GM18526 (cell line): ENCODE results near the gene MCOLN2.

Experiments used
- POLR2A ChIP-seq: IDR thresholded peaks from 3 replicates; pipeline ENCODE4 v1.6.1; 2011; ENCODE audit not compliant: insufficient read length; ENCODE audit errors: extremely low read depth

Gene MCOLN2

GRCh38 chr1:84995484-84996334 lies 1.2 kb downstream of the MCOLN2 start:
- TF ChIP-seq POLR2A, result peak; percentile 16

DNA sequence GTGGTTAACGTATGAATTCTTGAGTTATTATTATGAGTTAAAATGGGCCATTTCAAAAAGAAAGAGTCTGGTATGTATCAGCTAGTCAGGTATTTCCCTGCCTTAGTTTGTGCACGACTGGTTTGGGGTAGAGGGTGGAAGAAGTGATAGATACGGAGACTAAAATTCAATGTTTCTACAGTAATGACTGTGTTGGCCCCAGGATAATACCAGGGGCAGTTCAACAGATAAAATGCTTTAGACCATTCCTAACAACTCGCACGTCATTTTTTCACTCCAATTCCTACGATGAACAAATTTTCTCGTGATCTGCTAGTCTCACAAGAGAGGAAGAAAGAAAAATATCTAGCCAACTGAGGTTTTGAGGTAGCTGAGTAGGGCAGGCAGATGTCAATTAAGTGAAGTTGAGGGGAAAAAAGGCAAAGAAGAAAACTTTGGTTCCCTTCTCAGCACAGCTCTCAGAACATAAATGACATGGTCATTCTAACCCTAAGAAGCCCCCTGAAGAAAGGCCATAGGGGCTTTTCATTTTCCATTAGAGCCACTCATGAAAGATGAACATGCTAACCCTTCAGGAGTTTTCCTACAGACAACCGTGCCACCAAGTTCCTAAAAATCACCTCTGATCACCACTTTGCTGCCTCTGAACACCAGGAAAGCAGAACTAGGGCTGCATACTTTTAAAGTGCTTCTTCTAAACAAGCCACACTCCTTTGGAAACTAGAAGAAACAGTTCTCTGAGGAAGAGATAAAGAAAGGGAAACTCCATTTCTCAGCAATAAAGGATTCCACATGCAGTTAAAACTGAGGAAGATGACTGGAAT lies 5.6 kb downstream of the MCOLN2 start:
- TF ChIP-seq POLR2A, result no peak

DNA sequence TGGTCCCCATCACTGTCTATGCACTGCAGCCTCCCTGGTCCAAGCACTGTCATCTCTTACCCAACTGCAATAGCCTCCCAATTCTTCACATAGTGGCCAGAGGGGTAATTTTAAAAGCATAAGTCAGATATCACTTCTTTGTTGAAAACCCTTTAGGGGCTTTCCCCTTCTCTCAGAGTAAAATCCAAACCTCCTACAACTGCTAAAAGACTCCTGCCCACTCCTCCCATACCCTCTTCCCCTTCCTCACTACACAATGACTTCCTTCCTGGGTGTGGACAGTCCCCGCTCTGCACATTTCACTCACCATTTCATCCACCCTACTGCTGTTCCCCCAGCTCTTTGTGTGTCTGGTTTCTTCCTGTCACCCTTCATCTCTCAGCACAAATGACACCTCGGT lies 8.3 kb downstream of the MCOLN2 start:
- TF ChIP-seq POLR2A, result no peak

DNA sequence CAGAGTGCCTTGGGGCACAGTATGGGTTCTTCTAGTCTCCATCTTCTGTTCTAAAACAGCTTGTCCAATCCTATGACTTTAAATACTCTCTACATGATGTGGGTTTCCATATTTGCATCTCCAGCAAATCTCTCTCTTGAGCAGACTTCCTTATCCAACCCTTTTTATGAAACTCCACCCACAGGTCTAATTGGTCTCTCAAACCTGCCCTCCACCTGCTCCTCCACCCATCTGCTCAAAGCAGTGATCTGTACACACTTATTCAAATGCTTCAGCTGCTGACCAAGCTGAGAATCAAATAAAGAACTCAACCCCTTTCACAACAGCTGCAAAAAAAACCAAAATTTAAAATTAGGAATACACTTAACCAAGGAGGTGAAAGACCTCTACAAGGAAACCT lies 11.5 kb downstream of the MCOLN2 start:
- TF ChIP-seq POLR2A, result no peak

GRCh38 chr1:84982395-84982794 lies 14.5 kb downstream of the MCOLN2 start:
- no peak for TF ChIP-seq POLR2A

GRCh38 chr1:84975035-84975434 lies 21.9 kb downstream of the MCOLN2 start:
- TF ChIP-seq POLR2A, result no peak

GRCh38 chr1:84973498-84974334 lies 23.2 kb downstream of the MCOLN2 start:
- no peak for TF ChIP-seq POLR2A

DNA sequence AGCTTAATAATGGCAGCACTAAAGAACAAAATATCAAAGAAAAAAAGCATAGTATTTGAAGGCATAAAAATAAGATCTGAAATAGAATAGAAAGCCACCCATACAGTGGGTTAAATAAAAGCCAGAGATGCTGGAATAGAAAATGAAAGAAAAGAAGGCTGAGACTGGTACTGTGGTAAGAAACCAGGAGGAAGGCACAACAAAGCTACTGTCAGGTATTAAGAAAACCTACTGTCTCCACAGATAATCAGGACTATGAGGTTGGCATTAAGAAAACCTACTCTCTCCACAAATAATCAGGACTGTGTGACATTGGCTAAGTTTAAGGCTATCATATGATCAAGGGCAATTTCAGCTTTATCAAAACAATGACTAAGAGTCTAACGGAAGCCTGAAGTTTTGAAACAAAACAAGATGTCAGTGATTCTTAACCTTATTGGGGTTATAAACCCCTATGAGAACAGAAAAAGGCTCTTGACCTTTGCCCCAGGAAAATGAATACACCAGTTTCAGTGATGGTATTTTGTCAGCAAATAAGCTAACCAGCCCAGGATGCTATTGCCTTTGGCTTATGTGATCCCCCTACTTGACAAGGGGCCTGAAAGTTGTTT lies 24.4 kb downstream of the MCOLN2 start:
- no peak for TF ChIP-seq POLR2A

GRCh38 chr1:84971957-84972356 lies 25.0 kb downstream of the MCOLN2 start:
- TF ChIP-seq POLR2A, result no peak

DNA sequence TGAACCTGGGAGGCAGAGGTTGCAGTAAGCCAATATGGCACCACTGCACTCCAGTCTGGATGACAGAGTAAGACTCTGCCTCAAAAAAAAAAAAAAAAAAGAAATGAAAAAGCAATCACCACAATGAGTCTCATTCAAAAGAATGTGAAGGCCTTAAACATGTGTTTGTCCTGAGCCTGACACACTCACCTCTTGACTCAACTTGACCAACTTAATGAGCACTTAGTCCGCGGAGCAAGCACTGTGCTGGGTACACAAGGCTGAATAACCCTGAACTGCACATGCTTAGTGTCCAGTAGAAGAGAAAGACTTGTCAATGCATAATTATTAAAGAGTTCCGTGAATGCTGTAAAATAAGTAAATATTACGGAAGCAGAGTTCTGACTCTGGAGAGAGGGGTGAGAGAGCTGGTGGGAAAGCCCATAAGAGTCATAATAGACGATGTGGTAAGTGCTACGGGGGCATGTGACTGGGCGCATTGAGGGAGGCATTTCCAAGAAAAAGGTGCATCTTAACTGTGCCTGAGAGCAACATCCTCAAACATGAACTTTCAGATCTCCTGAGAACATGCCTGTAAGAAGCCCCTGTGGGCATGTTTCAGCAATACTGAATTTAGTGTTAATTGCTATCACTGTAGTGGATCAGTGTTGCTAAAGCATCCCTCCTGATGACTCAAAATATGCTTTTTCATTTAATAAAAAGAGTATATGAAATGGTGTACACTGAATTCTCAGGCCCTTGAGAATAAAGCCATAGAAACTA lies 27.2 kb downstream of the MCOLN2 start:
- no peak for TF ChIP-seq POLR2A

DNA sequence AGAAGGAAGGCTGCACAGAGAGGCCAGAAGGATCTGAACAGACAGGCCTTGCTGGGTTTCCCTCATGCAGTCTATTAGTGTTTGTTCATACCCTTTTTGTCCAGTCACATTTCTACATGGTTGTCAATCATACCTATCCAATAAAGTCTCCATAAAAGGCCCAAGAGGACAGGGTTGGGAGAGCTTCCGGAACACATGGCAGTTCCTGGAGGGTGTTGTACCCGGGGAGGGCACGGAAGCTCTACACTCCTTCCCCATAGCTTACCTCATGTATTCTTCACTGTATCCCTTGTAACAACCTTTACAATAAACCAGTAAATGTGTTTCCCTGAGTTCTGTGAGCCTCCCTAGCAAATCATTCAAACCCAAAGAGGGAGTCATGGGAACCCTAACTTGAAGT lies 28.0 kb downstream of the MCOLN2 start:
- no peak for TF ChIP-seq POLR2A

DNA sequence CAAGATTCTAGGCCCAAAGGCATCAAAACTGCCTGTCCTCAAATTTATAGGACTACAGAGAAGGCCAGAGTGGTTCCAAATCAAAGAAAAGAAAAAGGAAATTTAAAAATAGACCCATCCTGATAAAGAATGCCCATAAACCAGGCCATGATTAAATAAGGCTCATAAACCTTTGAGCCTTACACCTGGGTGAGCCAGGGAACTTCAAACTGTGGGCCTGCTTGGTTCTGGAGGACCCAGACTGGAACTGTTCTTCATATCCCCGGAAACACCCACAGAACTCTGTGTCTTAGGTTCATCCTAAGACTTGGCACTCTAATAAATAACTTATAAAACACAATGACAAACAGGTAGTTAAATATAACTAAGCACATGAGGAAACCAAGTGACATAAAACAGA lies 28.8 kb downstream of the MCOLN2 start:
- no peak for TF ChIP-seq POLR2A

- no peak for TF ChIP-seq POLR2A
Measured at GRCh38 chr1:84967666-84968065, 29.2 kb downstream of the MCOLN2 start.

DNA sequence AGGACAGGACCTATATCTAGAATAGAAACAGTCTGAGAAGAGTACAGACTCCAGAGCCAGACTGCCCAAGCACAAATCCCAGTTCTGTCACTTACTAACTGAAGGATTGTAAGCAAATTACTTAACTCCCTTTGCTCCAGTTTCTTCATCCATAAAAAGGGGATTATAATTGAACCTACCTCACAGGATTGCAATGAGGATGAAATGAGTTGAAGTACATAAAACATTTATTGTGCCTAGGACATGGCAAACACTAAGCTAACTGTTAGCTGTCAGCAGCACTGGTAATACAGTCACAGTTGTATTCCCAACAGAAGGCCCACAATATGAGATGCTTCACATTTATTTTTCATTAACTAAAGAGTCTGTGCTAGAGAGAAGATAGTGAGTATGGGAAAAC lies 33.9 kb downstream of the MCOLN2 start:
- no peak for TF ChIP-seq POLR2A
